GM19240 (cell line): ENCODE data around the gene DUSP16.
"Not testable (repeated sequence)": the region's sequence is repeated elsewhere in the genome, so short reads cannot be mapped to it uniquely, and the experiment has no call there.

Source experiments
- DNase-seq: peaks from one replicate; pipeline ENCODE4 v3.0.0; 2011; ENCODE audit warnings: low spot score; ENCODE audit not compliant: insufficient read length

The DUSP16 gene

GRCh38 chr12:12521044-12521485, 41.6 kb downstream of the DUSP16 start:
- no peak for DNase-seq

- no peak for DNase-seq
These were observed 42.4 kb downstream of the DUSP16 start for GRCh38 chr12:12520273-12520672.

- no peak for DNase-seq
These were observed 43.2 kb downstream of the DUSP16 start for GRCh38 chr12:12519354-12519998.

- DNase-seq, result no peak
These were observed 43.7 kb downstream of the DUSP16 start for GRCh38 chr12:12518919-12519318.

GRCh38 chr12:12518464-12518845, 44.2 kb downstream of the DUSP16 start:
- DNase-seq, result no peak

- DNase-seq, result no peak
These were observed 49.2 kb downstream of the DUSP16 start for GRCh38 chr12:12513416-12514006.

- no peak for DNase-seq
These were observed 50.6 kb downstream of the DUSP16 start for GRCh38 chr12:12511895-12512711.

- DNase-seq, result no peak
These were observed 51.5 kb downstream of the DUSP16 start for GRCh38 chr12:12511021-12511783.

- DNase-seq, result no peak
These were observed 52.1 kb downstream of the DUSP16 start for GRCh38 chr12:12510551-12510950.

GRCh38 chr12:12510141-12510540, 52.5 kb downstream of the DUSP16 start:
- no peak for DNase-seq

- DNase-seq, result no peak
These were observed 54.1 kb downstream of the DUSP16 start for GRCh38 chr12:12508612-12509011.

- no peak for DNase-seq
These were observed 55.5 kb downstream of the DUSP16 start for GRCh38 chr12:12507121-12507520.

- DNase-seq, result no peak
These were observed 56.2 kb downstream of the DUSP16 start for GRCh38 chr12:12506496-12506890.

GRCh38 chr12:12505544-12506495, 56.8 kb downstream of the DUSP16 start:
- peak; percentile 43 for DNase-seq

- DNase-seq, result no peak
These were observed 59.1 kb downstream of the DUSP16 start for GRCh38 chr12:12503384-12504078.

GRCh38 chr12:12502815-12503151, 59.9 kb downstream of the DUSP16 start:
- no peak for DNase-seq

- DNase-seq, result not testable (repeated sequence)
These were observed 60.4 kb downstream of the DUSP16 start for GRCh38 chr12:12502130-12502814.

- no peak for DNase-seq
These were observed 61.5 kb downstream of the DUSP16 start for GRCh38 chr12:12501121-12501520.

- no peak for DNase-seq
These were observed 62.6 kb downstream of the DUSP16 start for GRCh38 chr12:12499909-12500604.
